Mesenchymal stem cell (in vitro differentiated cells and primary cell): ENCODE results near the gene SLC12A4.
A peak's percentile ranks its signal among the peaks of the same experiment; 100 is the strongest.

ENCODE experiments used
- DNase-seq: peaks from one replicate; pipeline ENCODE4 v3.0.0-alpha.2; 2013
- H2AFZ ChIP-seq: one replicate; pipeline ENCODE4 v1.6.1; 2013; ENCODE audit warnings: low read depth, mild to moderate bottlenecking, control low read depth, inconsistent platforms, low read length, moderate library complexity
- H2AK5ac ChIP-seq: 2 replicates; pipeline ENCODE4 v1.6.1; 2013; ENCODE audit warnings: low read length, moderate library complexity, mild to moderate bottlenecking, inconsistent platforms; ENCODE audit not compliant: severe bottlenecking
- H2BK120ac ChIP-seq: one replicate; pipeline ENCODE4 v1.6.1; 2013; ENCODE audit warnings: low read depth, mild to moderate bottlenecking, inconsistent platforms, low read length, moderate library complexity
- H2BK12ac ChIP-seq, 2 experiments: one replicate each; pipeline ENCODE4 v1.6.1; 2013; ENCODE audit warnings: inconsistent platforms in 2 of 2, low read length in 2 of 2, mild to moderate bottlenecking in 2 of 2, moderate library complexity in 2 of 2, control low read depth in 1 of 2
- H2BK15ac ChIP-seq: one replicate; pipeline ENCODE4 v1.6.1; 2013; ENCODE audit warnings: mild to moderate bottlenecking, low read depth, inconsistent platforms; ENCODE audit not compliant: poor library complexity, severe bottlenecking
- H2BK5ac ChIP-seq: 2 replicates; pipeline ENCODE4 v1.6.1; 2013; ENCODE audit warnings: low read depth, mild to moderate bottlenecking, low read length, control low read depth, inconsistent platforms; ENCODE audit not compliant: poor library complexity, severe bottlenecking
- H3K14ac ChIP-seq, 2 experiments: one replicate each; pipeline ENCODE4 v1.6.1; 2013; ENCODE audit warnings: inconsistent platforms in 2 of 2, low read length in 2 of 2, control low read depth in 1 of 2, mild to moderate bottlenecking in 1 of 2, moderate library complexity in 1 of 2
- H3K18ac ChIP-seq, 2 experiments: one replicate each; pipeline ENCODE4 v1.6.1; 2013; ENCODE audit warnings: inconsistent platforms in 2 of 2, low read length in 2 of 2, control low read depth in 1 of 2, low read depth in 1 of 2, mild to moderate bottlenecking in 1 of 2
- H3K23ac ChIP-seq, 2 experiments: one replicate each; pipeline ENCODE4 v1.6.1; 2013; ENCODE audit warnings: inconsistent platforms in 2 of 2, low read length in 2 of 2, mild to moderate bottlenecking in 2 of 2, moderate library complexity in 2 of 2, control low read depth in 1 of 2
- H3K27ac ChIP-seq: 2 replicates; pipeline ENCODE4 v1.5.1; 2013; ENCODE audit warnings: mild to moderate bottlenecking, moderate library complexity, low read length, control low read depth, inconsistent platforms; ENCODE audit not compliant: poor library complexity, severe bottlenecking
- H3K27me3 ChIP-seq, 2 experiments: 2 replicates each; pipeline versions ENCODE4 v1.6.1 to v1.7.0; 2013; ENCODE audit warnings: low read length in 2 of 2, mild to moderate bottlenecking in 2 of 2, moderate library complexity in 2 of 2, control low read depth in 1 of 2, inconsistent platforms in 1 of 2; ENCODE audit not compliant: control insufficient read depth in 1 of 2, insufficient read depth in 1 of 2
- H3K36me3 ChIP-seq, 2 experiments: 2 replicates each; pipeline versions ENCODE4 v1.6.1 to v1.7.0; 2013; ENCODE audit warnings: low read length in 2 of 2, control low read depth in 1 of 2, inconsistent platforms in 1 of 2, low read depth in 1 of 2, mild to moderate bottlenecking in 1 of 2; ENCODE audit not compliant: insufficient read depth in 2 of 2, control insufficient read depth in 1 of 2
- H3K4ac ChIP-seq, 2 experiments: one replicate each; pipeline ENCODE4 v1.6.1; 2013; ENCODE audit warnings: inconsistent platforms in 2 of 2, low read length in 2 of 2, mild to moderate bottlenecking in 2 of 2, moderate library complexity in 2 of 2, control low read depth in 1 of 2, low read depth in 1 of 2
- H3K4me1 ChIP-seq: 2 replicates; pipeline ENCODE4 v1.6.1; 2013; ENCODE audit warnings: low read depth, low read length, control low read depth; ENCODE audit not compliant: control insufficient read depth, insufficient read depth
- H3K4me2 ChIP-seq: 2 replicates; pipeline ENCODE4 v1.6.1; 2013; ENCODE audit warnings: low read length, mild to moderate bottlenecking, inconsistent platforms; ENCODE audit not compliant: poor library complexity, severe bottlenecking
- H3K4me3 ChIP-seq, 2 experiments: 2 replicates each; pipeline versions ENCODE4 v1.5.1 to v1.7.0; 2013; ENCODE audit warnings: low read length in 2 of 2, mild to moderate bottlenecking in 2 of 2, control low read depth in 1 of 2, low read depth in 1 of 2; ENCODE audit not compliant: insufficient read depth in 1 of 2
- H3K79me1 ChIP-seq: replicated peaks from 2 replicates; pipeline ENCODE4 v1.6.1; 2013; ENCODE audit warnings: mild to moderate bottlenecking, control low read depth, low read length, inconsistent platforms; ENCODE audit not compliant: poor library complexity, severe bottlenecking
- H3K9ac ChIP-seq: 2 replicates; pipeline ENCODE4 v1.7.0; 2013; ENCODE audit warnings: mild to moderate bottlenecking, low read length, moderate library complexity
- H3K9me3 ChIP-seq: 2 replicates; pipeline ENCODE4 v1.7.0; 2013; ENCODE audit warnings: mild to moderate bottlenecking, low read length; ENCODE audit not compliant: control insufficient read depth
- H4K8ac ChIP-seq: one replicate; pipeline ENCODE4 v1.6.1; 2013; ENCODE audit warnings: inconsistent platforms, mild to moderate bottlenecking, low read length, moderate library complexity
- H4K91ac ChIP-seq: one replicate; pipeline ENCODE4 v1.6.1; 2013; ENCODE audit warnings: mild to moderate bottlenecking, low read length, inconsistent platforms
- WGBS: methylation state at CpG from one replicate; pipeline ENCODE4 v1.1.7; 2013; ENCODE audit warnings: mixed read lengths; 5-methylcytosine and 5-hydroxymethylcytosine counted together

The SLC12A4 gene

GRCh38 chr16:67948015-67948414, 20.4 kb downstream of the SLC12A4 start:
- no peak overlapping the region for H3K27ac ChIP-seq
- H2BK12ac ChIP-seq: no peak overlapping the region
- H2BK120ac ChIP-seq: no peak overlapping the region
- H3K23ac ChIP-seq: no peak overlapping the region
- no peaks in the 10 kb centered on the region for H3K9me3 ChIP-seq
- no peak overlapping the region for H3K4ac ChIP-seq
- H3K4me1 ChIP-seq: peaks cover 16% of the 10 kb centered on the region
- H3K4me2 ChIP-seq: no peak overlapping the region
- H4K8ac ChIP-seq: no peak overlapping the region
- DNase-seq: no peak
- no peak overlapping the region for H2BK15ac ChIP-seq
- H2AK5ac ChIP-seq: no peak overlapping the region
- H2BK5ac ChIP-seq: no peak overlapping the region
- peaks cover 89 to 99% of the 10 kb centered on the region in 2 experiments for H3K36me3 ChIP-seq
- H3K4me3 ChIP-seq: no peak overlapping the region
- H3K79me1 ChIP-seq: peaks cover 55% of the 10 kb centered on the region
- no peaks in the 10 kb centered on the region for H3K27me3 ChIP-seq
- no peak overlapping the region for H4K91ac ChIP-seq
- H3K14ac ChIP-seq: no peak overlapping the region
- 98% methylated on average over 15 of the region's 15 CpGs for WGBS
- H3K18ac ChIP-seq: no peak overlapping the region
- H3K9ac ChIP-seq: no peak overlapping the region
- no peak overlapping the region for H2AFZ ChIP-seq

GRCh38 chr16:67946966-67947558, 21.4 kb downstream of the SLC12A4 start:
- 97% methylated on average over 28 of the region's 28 CpGs for WGBS
- Histone ChIP-seq H3K14ac (no peak overlapping the region), H3K9me3 (no peaks in the 10 kb centered on the region), H3K27me3 (no peaks in the 10 kb centered on the region), H2BK120ac (no peak overlapping the region), H3K4me3 (no peak overlapping the region), H2BK5ac (no peak overlapping the region), H3K36me3 (peaks cover 93 to 99% of the 10 kb centered on the region in 2 experiments), H4K8ac (no peak overlapping the region), H2BK15ac (no peak overlapping the region), H3K4me2 (no peak overlapping the region), H2AFZ (no peak overlapping the region), H3K23ac (no peak overlapping the region), H2BK12ac (no peak overlapping the region), H3K4me1 (peaks cover 18% of the 10 kb centered on the region), H3K9ac (no peak overlapping the region), H3K18ac (no peak overlapping the region), H3K27ac (no peak overlapping the region), H2AK5ac (no peak overlapping the region), H4K91ac (no peak overlapping the region), H3K4ac (no peak overlapping the region), H3K79me1 (peaks cover 56% of the 10 kb centered on the region)
- no peak for DNase-seq

- H3K9me3 ChIP-seq: no peaks in the 10 kb centered on the region
- no peak overlapping the region for H3K4ac ChIP-seq
- H2AK5ac ChIP-seq: no peak overlapping the region
- H3K79me1 ChIP-seq: peaks cover 53% of the 10 kb centered on the region
- H3K36me3 ChIP-seq: peaks cover 93 to 99% of the 10 kb centered on the region in 2 experiments
- peak overlapping the region; percentile 12 for H4K91ac ChIP-seq
- H3K4me2 ChIP-seq: no peak overlapping the region
- no peak overlapping the region for H2BK5ac ChIP-seq
- peaks cover 18% of the 10 kb centered on the region for H3K4me1 ChIP-seq
- H3K27me3 ChIP-seq: no peaks in the 10 kb centered on the region
- H2BK12ac ChIP-seq: no peak overlapping the region
- H3K9ac ChIP-seq: no peak overlapping the region
- no peak overlapping the region for H2BK120ac ChIP-seq
- WGBS: 97% methylated on average over 18 of the region's 20 CpGs
- H2AFZ ChIP-seq: no peak overlapping the region
- DNase-seq: no peak
- H3K18ac ChIP-seq: no peak overlapping the region
- no peak overlapping the region for H3K14ac ChIP-seq
- H2BK15ac ChIP-seq: no peak overlapping the region
- no peak overlapping the region for H3K4me3 ChIP-seq
- H3K23ac ChIP-seq: no peak overlapping the region
- no peak overlapping the region for H3K27ac ChIP-seq
- peak overlapping the region; percentile 25 for H4K8ac ChIP-seq
Measured at GRCh38 chr16:67946128-67946569, 22.3 kb downstream of the SLC12A4 start.

- peaks cover 89 to 97% of the 10 kb centered on the region in 2 experiments for H3K36me3 ChIP-seq
- no peak for DNase-seq
- no peak overlapping the region for H2BK5ac ChIP-seq
- H3K27me3 ChIP-seq: no peaks in the 10 kb centered on the region
- H3K9ac ChIP-seq: no peak overlapping the region
- H4K8ac ChIP-seq: no peak overlapping the region
- no peak overlapping the region for H4K91ac ChIP-seq
- WGBS: 92% methylated on average over 24 of the region's 24 CpGs
- no peak overlapping the region for H3K4me2 ChIP-seq
- no peak overlapping the region for H3K18ac ChIP-seq
- H2BK12ac ChIP-seq: no peak overlapping the region
- no peak overlapping the region for H3K4me3 ChIP-seq
- no peak overlapping the region for H3K4ac ChIP-seq
- H3K79me1 ChIP-seq: peaks cover 51% of the 10 kb centered on the region
- no peak overlapping the region for H2AK5ac ChIP-seq
- H2BK120ac ChIP-seq: no peak overlapping the region
- H3K27ac ChIP-seq: no peak overlapping the region
- H3K23ac ChIP-seq: no peak overlapping the region
- H3K4me1 ChIP-seq: peaks cover 18% of the 10 kb centered on the region
- H2BK15ac ChIP-seq: no peak overlapping the region
- no peak overlapping the region for H3K14ac ChIP-seq
- H2AFZ ChIP-seq: no peak overlapping the region
- no peaks in the 10 kb centered on the region for H3K9me3 ChIP-seq
Measured at GRCh38 chr16:67945392-67945933, 23.0 kb downstream of the SLC12A4 start.
